ENCODE data around the gene SEC31A.
"Not testable (repeated sequence)": the region's sequence is repeated elsewhere in the genome, so short reads cannot be mapped to it uniquely, and the experiment has no call there.

Gene SEC31A

DNA sequence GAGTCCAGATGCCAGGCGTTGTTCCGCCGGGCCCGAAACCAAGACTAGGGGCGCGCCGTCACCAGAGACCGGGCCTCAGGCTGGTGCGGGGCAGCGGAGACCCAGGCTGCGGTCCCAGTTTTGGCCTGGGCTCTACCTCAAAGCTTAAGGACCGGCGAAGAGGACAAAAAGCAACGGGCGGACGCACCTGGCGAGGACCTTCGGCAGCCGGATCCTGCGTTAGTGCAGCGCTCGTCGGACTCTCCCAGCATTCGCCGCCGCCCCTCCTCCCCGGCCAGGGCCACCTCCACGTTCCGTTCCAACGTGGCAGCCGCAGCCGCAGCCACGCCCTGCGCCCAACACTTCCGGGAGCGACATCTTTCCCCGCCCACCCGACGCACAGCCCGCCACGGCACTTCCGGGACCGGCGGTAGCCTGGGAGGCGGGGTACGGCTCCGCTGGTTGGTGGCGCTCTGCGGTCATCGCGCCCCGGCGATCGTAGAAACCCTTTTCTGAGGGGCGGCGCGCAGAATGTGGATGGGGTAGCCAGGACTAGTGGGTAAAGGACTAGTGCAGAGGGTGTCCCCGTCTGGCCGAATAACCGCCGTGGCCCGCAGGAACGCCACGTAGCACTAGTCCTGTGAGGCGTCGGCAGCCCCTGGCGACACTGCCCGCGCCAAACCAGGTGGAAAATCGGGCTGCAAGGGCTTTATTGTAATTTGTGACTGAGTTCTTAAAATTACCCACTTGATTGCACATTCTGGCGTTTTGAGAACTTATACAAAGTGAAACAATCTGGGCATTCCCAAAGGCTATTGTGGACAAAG lies at the start of gene SEC31A:
Gene SEC31A (minus strand): TSS at position 253 of the 806 bp plus-strand sequence. CDS start 9,217 bp downstream, outside the sequence.
- DNase-seq (ENCODE audit: low spot score): peak; percentile 94

DNA sequence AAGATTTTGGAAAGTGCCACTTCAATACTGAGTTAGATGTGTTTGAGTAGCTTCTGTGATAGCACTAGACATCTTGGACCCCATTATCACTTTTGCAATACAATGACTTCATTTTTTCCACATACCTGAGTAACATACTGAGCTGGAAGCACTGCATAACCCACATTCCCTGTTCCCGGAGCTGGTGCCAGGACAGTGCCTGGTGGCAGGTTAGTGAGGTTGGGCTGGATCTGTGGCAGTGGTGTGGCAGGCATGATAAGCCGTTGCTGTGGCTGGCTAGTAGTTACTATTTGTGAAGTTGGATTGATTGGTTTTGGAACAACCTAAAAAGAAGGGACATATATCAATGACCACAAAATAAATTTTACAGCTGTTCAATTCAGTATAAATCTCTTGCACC lies 48.5 kb upstream of the SEC31A start:
- no peak for DNase-seq (ENCODE audit: low spot score)

GRCh38 chr4:82934441-82934840 lies 43.5 kb upstream of the SEC31A start:
- DNase-seq (ENCODE audit: low spot score): no peak

- DNase-seq (ENCODE audit: low spot score): no peak
Observed at GRCh38 chr4:82930848-82931755, 40.1 kb upstream of the SEC31A start.

- DNase-seq (ENCODE audit: low spot score): no peak
Observed at GRCh38 chr4:82921795-82922194, 30.8 kb upstream of the SEC31A start.

DNA sequence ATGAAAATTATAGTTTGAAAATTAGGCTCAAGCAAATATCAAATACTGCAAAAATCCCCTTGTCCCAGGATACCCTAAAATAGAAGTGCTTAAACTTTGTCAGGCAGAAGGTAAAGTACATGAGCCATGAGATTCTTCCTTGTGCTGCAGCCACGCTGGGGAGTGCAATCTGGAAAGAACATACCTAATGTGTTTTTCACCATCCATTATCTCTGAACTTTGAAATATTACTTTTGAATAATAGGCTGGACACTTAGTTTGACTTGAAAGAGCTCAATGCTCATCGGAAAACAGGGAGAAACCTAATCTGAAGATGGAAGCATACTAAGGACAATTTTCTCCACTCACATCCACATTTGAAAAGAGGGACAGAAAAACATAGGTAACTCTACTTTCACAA lies 28.4 kb upstream of the SEC31A start:
- DNase-seq (ENCODE audit: low spot score): no peak

DNA sequence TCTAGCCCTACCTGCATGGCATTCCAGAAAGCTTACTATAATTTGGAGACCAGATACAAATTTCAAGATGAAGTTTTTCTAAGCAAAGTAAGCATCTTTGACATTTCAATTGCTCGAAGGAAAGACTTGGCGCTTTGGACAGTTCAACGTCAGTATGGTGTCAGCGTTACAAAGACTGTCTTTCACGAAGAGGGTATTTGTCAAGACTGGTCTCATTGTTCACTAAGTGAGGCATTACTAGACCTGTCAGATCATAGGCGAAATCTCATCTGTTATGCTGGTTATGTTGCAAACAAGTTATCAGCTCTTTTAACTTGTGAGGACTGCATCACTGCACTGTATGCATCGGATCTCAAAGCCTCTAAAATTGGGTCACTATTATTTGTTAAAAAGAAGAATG lies 27.1 kb upstream of the SEC31A start:
- DNase-seq (ENCODE audit: low spot score): peak; percentile 45

DNA sequence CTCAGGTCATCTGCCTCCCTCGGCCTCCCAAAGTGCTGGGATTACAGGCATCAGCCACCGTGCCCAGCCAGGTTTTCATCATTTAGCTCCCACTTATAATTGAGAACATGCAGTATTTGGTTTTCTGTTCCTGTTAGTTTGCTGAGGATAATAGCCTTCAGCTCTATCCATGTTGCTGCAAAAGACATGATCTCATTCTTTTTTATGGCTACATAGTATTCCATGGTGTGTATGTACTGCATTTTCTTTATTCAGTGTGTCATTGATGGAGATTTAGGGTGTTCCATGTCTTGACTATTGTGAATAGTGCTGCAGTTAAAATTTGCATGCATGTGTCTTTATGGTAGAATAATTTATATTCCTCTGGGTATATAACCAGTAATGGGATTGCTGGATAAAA lies 23.0 kb upstream of the SEC31A start:
- not testable (repeated sequence) for DNase-seq (ENCODE audit: low spot score)

DNA sequence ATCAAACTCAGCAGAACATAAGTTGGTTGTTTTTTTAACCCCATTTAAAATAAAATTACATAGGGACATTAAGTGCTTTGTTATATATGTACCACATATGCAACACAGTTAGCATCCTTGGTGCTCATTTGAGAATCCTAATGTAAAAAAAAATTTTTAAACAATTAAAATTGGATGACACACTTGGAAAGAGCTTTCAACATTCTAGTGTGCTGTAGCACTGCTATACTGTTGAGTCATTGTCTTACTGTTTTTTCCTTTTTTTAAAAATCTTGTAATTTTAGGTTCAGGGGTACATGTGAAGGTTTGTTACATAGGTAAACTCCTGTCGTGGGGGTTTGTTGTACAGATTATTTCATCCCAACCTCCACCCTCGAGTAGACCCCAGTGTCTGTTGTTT lies 22.4 kb upstream of the SEC31A start:
- no peak for DNase-seq (ENCODE audit: low spot score)

DNA sequence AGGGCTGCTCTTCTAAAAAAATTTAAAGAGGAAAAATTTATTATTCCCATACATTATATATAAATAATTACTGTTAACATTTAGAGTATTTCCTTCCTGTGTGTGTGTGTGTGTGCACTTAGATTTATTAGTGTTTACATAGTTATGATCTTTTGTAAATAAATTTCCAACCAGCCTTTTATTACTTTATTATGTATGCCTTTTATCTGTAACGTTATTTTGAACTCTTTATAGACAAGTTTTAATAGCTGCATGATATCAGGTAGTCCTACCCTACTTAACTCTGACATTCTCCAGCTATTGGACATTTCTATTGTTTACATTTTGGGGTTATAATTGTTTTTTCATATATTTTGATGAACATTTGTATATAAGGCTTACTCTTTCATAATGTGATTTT lies 18.4 kb upstream of the SEC31A start:
- no peak for DNase-seq (ENCODE audit: low spot score)

DNA sequence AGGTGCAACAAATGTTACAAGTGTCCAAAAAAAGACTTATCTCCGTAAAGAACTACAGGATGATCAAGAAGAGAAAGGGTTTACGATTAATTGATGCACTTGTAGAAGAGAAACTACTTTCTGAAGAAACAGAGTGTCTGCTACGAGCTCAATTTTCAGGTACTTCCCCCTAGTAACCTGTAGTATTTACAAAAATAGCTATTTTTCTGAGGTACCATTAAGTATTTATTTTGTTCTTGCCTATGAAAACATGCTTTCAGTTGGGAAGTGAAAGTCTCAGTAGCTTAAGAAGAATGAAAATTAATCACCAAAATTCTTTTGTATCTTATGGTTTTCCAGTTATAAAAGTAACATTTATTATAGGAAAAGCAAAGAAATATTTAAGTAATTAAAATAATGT lies 15.5 kb upstream of the SEC31A start:
- DNase-seq (ENCODE audit: low spot score): no peak

DNA sequence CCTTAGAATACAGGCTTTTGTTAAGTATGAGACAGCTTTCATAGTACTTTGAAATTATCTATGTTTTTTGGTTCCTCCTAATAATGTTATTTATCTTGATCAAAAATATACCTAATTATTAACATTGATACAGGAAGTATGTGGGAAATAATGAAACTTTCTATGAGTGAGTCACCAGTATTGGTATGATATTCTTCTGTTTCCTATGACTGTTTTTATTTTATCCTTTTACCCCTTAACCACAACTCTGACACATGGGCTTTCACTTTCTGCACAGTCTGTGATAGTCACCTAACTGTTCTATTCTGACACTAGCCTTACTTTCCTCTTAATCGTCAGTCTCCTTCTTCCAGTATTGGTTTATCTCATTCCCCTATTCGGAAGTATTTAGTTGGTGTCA lies 14.3 kb upstream of the SEC31A start:
- no peak for DNase-seq (ENCODE audit: low spot score)

GRCh38 chr4:82903737-82904136 lies 12.8 kb upstream of the SEC31A start:
- DNase-seq (ENCODE audit: low spot score): no peak

GRCh38 chr4:82901183-82901718 lies 10.3 kb upstream of the SEC31A start:
- no peak for DNase-seq (ENCODE audit: low spot score)

- peak; percentile 99 for DNase-seq (ENCODE audit: low spot score)
Observed at GRCh38 chr4:82900411-82901182, 9.6 kb upstream of the SEC31A start, which contains the start of gene THAP9. Gene THAP9 (plus strand): TSS chr4:82900735. CDS start chr4:82900803, 68 bp downstream.

DNA sequence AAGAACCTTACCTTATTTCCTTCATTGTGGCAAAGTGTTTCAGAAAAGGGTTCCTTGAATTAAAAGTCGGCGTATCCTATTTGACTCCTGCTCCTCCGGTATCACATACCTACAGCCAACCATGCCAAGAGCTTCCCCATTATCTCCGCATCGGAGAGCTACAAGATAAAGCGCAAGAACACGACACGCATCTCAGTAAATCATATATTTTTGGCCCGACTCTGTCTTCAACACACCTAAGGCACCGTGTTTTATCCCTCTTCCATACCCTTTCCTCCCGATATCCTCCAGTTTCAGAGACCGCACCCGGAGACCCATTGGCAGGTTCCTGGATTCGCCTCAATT lies 9.1 kb upstream of the SEC31A start:
- no peak for DNase-seq (ENCODE audit: low spot score)

DNA sequence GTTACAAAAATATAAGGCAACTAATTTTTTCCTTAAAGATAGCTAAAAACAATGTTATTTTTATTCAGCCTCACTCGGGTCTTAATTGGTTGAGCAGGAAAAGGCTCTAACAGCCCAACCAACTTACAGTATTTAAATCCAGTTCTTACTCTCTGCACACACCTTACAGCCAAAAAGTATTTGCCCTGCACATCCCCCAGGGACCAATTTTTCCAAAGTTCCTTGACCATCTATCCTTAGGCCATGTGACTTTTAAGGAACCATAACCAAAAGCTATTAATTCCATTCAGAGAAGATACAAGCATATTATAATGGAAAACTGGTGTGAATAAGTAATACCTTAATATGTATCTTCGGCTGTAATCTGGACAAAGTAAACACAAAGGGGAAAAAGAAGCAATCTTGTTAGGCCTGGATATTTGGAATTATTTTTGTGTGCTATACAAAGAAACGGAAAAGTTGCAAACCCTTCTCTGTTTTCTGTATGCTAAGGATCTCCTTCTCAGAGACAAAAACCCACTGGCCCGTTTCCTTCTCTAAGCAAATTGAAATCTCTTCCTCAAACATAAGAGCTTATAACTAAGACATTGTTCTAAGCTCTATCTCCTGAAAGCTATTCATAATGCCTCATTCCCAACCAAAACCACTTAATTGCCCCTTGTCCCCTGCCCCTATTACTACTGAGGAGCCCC lies 8.6 kb upstream of the SEC31A start:
- DNase-seq (ENCODE audit: low spot score): no peak

DNA sequence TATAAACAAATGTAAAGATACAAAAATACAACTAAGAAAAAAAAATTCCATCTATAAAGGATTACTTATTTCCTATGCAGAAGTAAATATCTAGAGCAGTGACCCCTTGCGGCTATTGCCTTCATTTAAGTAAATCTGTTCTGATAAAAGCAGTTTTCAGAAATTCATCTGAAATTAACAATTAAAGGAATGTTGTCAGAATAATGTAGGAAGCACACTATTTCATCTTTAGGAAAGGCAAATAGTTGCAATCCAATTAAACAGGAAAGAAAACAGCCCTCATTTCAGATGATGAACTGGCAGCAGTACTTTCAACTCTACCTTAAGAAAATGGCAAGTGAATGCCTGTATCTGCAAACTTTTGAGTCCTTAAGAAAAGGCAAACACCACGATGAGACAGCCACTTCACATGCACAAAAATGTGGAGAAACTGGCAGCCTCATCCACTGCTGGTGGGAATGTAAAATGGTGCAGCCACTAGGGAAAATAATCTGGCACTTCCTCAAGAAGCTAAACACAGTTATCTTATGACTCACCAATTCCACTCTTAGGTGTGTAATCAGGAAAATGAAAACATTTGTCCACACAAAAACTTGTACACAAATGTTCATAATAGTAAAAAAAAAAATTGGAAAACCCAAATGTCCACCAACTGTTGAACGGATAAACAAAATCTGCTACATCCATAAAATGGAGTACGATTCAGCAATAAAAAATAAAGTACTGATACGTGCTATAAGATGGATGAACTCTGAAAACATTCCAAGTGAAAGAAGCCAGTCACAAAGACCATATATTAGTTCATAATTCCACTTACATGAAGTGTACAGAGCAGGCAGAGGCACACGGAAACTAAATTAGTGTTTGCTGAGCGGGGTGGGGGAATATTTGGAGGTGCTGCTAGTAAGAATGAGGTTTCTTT lies 7.6 kb upstream of the SEC31A start:
- no peak for DNase-seq (ENCODE audit: low spot score)

- DNase-seq (ENCODE audit: low spot score): no peak
Observed at GRCh38 chr4:82896755-82897154, 5.8 kb upstream of the SEC31A start.

GRCh38 chr4:82893942-82894341 lies 3.0 kb upstream of the SEC31A start:
- DNase-seq (ENCODE audit: low spot score): no peak

All from putamen (tissue), 1 donor.